DMS 273 (cell line): ENCODE measurements around the gene FAM83F.

Source experiments
- DNase-seq: peaks from one replicate; lab custom pipeline; 2025; ENCODE audit not compliant: unreplicated experiment; lab: John Stamatoyannopoulos, UW

FAM83F gene

DNA sequence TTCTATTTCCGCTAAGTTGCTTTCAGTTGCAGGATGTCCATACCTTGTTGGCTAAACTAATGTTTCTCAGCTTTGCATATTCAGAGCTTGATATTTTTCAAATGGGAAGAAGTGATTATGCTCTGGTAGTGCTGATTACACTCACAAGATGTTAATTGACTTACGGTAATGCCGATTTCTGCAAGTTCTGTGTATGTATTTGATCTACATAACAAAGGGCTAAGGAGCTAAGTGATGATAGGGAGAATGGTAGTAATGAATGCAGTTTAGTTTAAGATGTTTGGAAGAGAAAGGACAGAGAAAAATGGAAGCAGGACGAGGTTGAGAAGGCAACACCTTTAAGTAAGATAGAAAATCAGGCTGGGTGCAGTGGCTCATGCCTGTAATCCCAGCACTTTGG, 61.4 kb downstream of the FAM83F start:
- no peak for DNase-seq

DNA sequence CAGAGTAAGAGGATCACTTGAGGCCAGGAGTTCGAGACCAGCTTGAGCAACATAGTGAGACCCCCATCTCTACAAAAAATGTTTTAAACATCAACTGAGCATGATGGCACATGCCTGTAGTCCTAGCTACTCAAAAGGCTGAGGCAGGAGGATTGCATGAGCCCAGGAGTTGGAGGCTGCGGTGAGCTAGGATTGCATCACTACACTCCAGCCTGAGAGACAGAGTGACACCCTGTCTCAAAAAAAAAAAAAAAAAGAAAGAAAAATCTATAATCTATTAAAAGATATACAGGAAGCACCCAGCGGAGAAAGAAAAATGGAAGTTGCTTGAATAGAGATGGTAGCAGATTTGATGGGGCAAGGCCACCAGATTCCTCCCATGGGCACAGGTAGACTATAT, 61.8 kb downstream of the FAM83F start:
- DNase-seq: no peak

DNA sequence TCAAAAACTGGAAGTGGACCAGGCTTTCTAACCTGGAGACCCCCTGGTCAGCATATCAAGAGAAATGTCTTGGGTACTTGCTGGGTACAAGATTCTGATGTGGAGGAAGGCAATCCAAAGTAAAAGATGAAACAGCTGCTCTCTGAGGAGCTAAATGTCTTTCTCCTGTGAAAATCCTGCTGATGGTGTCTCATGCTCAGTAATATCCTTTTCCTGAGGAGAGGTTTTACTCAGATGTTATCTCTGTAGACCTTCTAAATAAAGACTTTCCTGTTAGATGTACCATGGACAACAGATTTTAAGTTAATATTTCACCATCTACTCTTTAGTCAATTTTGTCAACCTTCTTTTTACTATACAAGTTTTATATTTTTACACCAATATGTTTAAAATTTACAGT, 62.9 kb downstream of the FAM83F start:
- no peak for DNase-seq

- no peak for DNase-seq
Observed at GRCh38 chr22:40058265-40058664, 63.5 kb downstream of the FAM83F start.

GRCh38 chr22:40065981-40066380, 71.2 kb downstream of the FAM83F start:
- no peak for DNase-seq

DNA sequence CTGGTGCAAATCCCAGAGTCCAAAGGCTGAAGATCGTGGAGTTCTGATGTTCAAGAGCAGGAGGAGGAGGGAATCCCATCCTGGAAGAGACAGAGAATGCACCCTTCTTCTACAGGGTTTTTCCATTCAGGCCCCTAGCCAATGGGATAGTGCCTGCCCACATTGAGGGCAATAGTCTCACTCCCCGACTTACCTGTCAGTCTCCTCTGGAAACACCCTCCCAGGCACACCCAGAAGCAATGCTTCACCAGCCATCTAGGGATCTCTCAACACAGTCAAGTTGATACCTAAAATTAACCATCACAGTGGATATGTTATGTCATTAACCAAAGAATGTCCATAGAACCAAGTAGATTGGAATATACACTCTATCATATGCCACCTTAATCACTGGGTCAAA, 72.9 kb downstream of the FAM83F start:
- no peak for DNase-seq

GRCh38 chr22:40070701-40071100, 75.9 kb downstream of the FAM83F start:
- DNase-seq: peak; percentile 29

DNA sequence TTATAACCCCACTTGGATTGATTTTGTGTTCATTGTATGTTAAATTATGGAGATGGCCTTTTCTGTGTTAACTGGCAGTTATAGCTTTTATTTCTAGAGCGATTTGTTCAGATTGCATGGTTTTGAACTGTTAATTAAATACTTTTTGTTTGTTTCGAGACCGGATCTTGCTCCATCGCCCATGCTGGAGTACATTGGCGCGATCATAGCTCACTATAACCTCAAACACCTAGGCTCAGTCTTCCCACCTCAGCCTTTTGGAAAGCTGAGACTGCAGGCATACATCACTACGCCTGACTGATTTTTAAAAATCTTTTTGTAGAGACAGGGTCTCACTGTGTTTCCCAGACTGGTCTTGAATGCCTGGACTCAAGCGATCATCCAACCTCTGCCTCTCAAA, 77.0 kb downstream of the FAM83F start:
- no peak for DNase-seq

- no peak for DNase-seq
Observed at GRCh38 chr22:40076702-40077645, 82.2 kb downstream of the FAM83F start.

GRCh38 chr22:40077646-40078016, 82.9 kb downstream of the FAM83F start:
- DNase-seq: no peak

DNA sequence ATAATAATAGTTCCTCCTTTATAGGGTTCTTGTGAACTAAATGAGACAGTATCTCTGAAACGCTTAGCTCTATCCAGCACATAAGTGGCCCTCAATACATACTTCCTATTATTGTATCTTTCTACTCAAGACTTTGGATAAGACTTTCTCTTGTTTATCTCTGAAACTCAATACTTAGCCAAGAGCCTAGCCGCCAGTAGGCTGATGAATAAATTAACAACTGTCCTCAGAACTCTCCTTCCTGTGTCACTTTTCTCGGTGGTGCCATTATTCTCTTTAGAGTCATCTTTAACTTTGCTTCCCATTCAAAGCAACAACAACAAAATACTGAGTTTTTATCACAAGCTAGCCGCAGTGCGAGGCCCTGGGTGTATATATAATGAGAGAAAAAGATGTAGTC, 86.9 kb downstream of the FAM83F start:
- DNase-seq: no peak

DNA sequence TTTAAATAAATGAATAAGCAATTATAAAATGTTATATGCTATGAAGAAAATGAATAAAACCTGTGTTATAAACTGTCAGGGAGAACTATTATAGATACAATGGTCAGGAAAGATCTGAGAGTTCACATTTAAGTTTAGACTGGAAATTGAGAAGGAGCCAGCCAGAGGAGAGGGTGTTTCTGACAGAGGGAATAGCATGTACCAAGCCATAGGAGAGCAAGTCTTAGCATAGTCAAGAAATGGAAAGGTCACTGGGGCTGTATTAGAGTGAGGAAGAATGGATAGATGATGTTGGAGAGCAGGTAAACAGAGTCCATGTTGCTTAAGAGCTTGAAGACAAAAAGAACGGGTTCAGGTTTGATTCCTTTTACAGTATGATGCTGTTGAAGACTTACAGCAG, 87.4 kb downstream of the FAM83F start:
- DNase-seq: no peak

- DNase-seq: no peak
Observed at GRCh38 chr22:40083794-40084193, 89.0 kb downstream of the FAM83F start.

GRCh38 chr22:40084246-40084645, 89.5 kb downstream of the FAM83F start:
- DNase-seq: no peak

DNA sequence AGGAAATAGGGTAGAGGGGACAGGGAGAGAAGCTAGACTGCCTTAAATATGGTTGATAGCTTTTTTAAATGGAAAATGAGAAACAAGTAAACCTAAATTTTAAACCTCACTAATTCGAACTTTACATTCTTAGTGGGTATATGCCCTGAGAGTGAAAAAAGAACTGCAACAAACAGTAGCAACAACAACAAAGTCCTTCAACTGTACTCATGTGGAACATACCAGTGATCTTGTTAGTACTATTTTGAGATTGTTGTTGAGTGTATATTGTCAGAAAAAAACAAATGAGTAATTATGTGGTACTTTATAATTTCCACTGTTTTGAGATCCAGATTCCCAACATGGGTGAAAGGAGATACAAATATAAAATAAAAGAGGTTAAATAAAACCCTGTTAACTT, 94.1 kb downstream of the FAM83F start:
- DNase-seq: no peak
